Endothelial cell of umbilical vein (primary cell): Measurements from ENCODE around the gene SEC22C. TPM values are rescaled to one million over a fixed set of nuclear protein-coding genes. Genes with fewer than 3 reads are reported as not detected.

Experiments used
- BruUV-seq: library from RNA; stranded (reverse); fragments of 400-500 nt; replicated peaks from 2 replicates; lab custom pipeline; 2021; lab: Mats Ljungman, UMichigan
- CTCF ChIA-PET: fragments of 300-600, 350-600 bp; sonication (Branson Sonifier 250); formaldehyde crosslinking; loops from one replicate; lab custom pipeline; 2021; ENCODE audit warnings: antibody characterized with exemption, inconsistent platforms; lab: Charles Lee
- POLR2A ChIA-PET: fragments of 300-600, 350-600 bp; sonication (Branson Sonifier 250); formaldehyde crosslinking; loops from one replicate; lab custom pipeline; 2021; ENCODE audit warnings: antibody characterized with exemption, inconsistent platforms; lab: Charles Lee
- DNase-seq: peaks from one replicate; pipeline ENCODE4 v3.0.0-alpha.2; 2011; ENCODE audit warnings: low read depth, low spot score
- FAIRE-seq: peaks from 2 replicates; lab custom pipeline; 2011; peaks lifted over from hg19 to GRCh38; lab: Jason Lieb, UNC
- H2AFZ ChIP-seq: 2 replicates; pipeline ENCODE4 v1.6.0; 2012; ENCODE audit warnings: low read depth, low read length, control low read depth, inconsistent platforms
- H3K27ac ChIP-seq: 2 replicates; pipeline ENCODE4 v1.5.1; 2011; ENCODE audit warnings: low read depth, mild to moderate bottlenecking, control low read depth, low read length, moderate library complexity; ENCODE audit not compliant: insufficient read depth
- H3K27me3 ChIP-seq, 2 experiments: 2 replicates each; pipeline versions ENCODE4 v1.6.0 to v1.6.1; 2011; ENCODE audit warnings: low read length in 2 of 2, mixed read lengths in 1 of 2; ENCODE audit not compliant: control insufficient read depth in 2 of 2, insufficient read depth in 2 of 2
- H3K36me3 ChIP-seq, 2 experiments: 2 replicates in 1 of 2; 3 replicates in 1 of 2; pipeline ENCODE4 v1.5.1; 2011; ENCODE audit warnings: low read length in 2 of 2, mild to moderate bottlenecking in 1 of 2, moderate library complexity in 1 of 2; ENCODE audit not compliant: control insufficient read depth in 2 of 2, insufficient read depth in 2 of 2; ENCODE audit errors: extremely low read depth in 1 of 2
- H3K4me1 ChIP-seq: 3 replicates; pipeline ENCODE4 v1.5.1; 2011; ENCODE audit warnings: mild to moderate bottlenecking, low read length; ENCODE audit not compliant: control insufficient read depth, insufficient read depth; ENCODE audit errors: extremely low read depth
- H3K4me2 ChIP-seq: 2 replicates; pipeline ENCODE4 v1.6.1; 2011; ENCODE audit warnings: low read length, control low read depth, mixed read lengths; ENCODE audit not compliant: insufficient read depth
- H3K4me3 ChIP-seq, 3 experiments: fragments of 200-600 bp in 1 of 3; sonication (generic), shearing (Covaris generic) in 1 of 3; replicated peaks in 1 of 3; 2 replicates each; pipeline ENCODE4 v1.5.1; 2011 to 2016; ENCODE audit warnings: control low read depth in 3 of 3, low read length in 3 of 3, mild to moderate bottlenecking in 2 of 3, inconsistent platforms in 1 of 3, low read depth in 1 of 3, moderate library complexity in 1 of 3; ENCODE audit not compliant: insufficient read depth in 1 of 3
- H3K79me2 ChIP-seq: 2 replicates; pipeline ENCODE4 v1.6.0; 2012; ENCODE audit warnings: low read length, inconsistent platforms; ENCODE audit not compliant: control insufficient read depth, insufficient read depth
- H3K9ac ChIP-seq: replicated peaks from 2 replicates; pipeline ENCODE3; 2011; ENCODE audit warnings: low read length, control low read depth; ENCODE audit not compliant: insufficient read depth; ENCODE audit errors: extremely low read depth
- H3K9me1 ChIP-seq: replicated peaks from 3 replicates; pipeline ENCODE4 v1.6.0; 2011; ENCODE audit warnings: mild to moderate bottlenecking, low read length; ENCODE audit not compliant: control insufficient read depth, insufficient read depth; ENCODE audit errors: extremely low read depth
- H3K9me3 ChIP-seq: replicated peaks from 2 replicates; pipeline ENCODE4 v1.5.1; 2012; ENCODE audit warnings: low read length, inconsistent platforms; ENCODE audit not compliant: control insufficient read depth, insufficient read depth
- H4K20me1 ChIP-seq: replicated peaks from 2 replicates; pipeline ENCODE3; 2011; ENCODE audit warnings: mild to moderate bottlenecking, low read length; ENCODE audit not compliant: control insufficient read depth, insufficient read depth; ENCODE audit errors: extremely low read depth
- CTCF ChIP-seq, 2 donors: IDR thresholded peaks; 1 replicate in 1 of 2; 2 replicates in 1 of 2; pipeline ENCODE4 v1.5.1; 2011; ENCODE audit warnings: low read length in 2 of 2, mild to moderate bottlenecking in 2 of 2, moderate library complexity in 2 of 2, control low read depth in 1 of 2, inconsistent platforms in 1 of 2, low read depth in 1 of 2; ENCODE audit not compliant: insufficient read depth in 1 of 2; ENCODE audit errors: extremely low read depth in 1 of 2
- EZH2 ChIP-seq: IDR thresholded peaks from 2 replicates; pipeline ENCODE4 v1.6.1; 2012; ENCODE audit warnings: borderline replicate concordance, low read depth, mild to moderate bottlenecking, moderate library complexity, low read length, inconsistent platforms; ENCODE audit not compliant: severe bottlenecking
- FOS ChIP-seq: IDR thresholded peaks from 2 replicates; pipeline ENCODE4 v1.6.1; 2011; ENCODE audit warnings: mild to moderate bottlenecking, low read length, moderate library complexity, borderline replicate concordance; ENCODE audit not compliant: insufficient read depth
- GATA2 ChIP-seq: IDR thresholded peaks from 2 replicates; pipeline ENCODE4 v1.7.0; 2011; ENCODE audit warnings: low read depth, mild to moderate bottlenecking, moderate library complexity, mixed read lengths, low read length; ENCODE audit not compliant: insufficient read length, insufficient read depth
- JUN ChIP-seq: IDR thresholded peaks from 2 replicates; pipeline ENCODE4 v1.6.1; 2011; ENCODE audit warnings: borderline replicate concordance, low read depth; ENCODE audit not compliant: insufficient read length, insufficient read depth
- MAX ChIP-seq: IDR thresholded peaks from 2 replicates; pipeline ENCODE4 v1.6.1; 2011; ENCODE audit not compliant: insufficient read depth, insufficient read length
- MYC ChIP-seq: IDR thresholded peaks from one replicate; pipeline ENCODE4 v1.6.1; 2011; ENCODE audit warnings: mild to moderate bottlenecking, low read depth, low read length
- POLR2A ChIP-seq: IDR thresholded peaks from 2 replicates; pipeline ENCODE4 v1.6.1; 2012; ENCODE audit warnings: low read depth, mild to moderate bottlenecking, control low read depth, low read length
- POLR2AphosphoS5 ChIP-seq: IDR thresholded peaks from 2 replicates; pipeline ENCODE4 v1.6.1; 2012; ENCODE audit warnings: low read depth, mild to moderate bottlenecking, control low read depth, low read length, moderate library complexity; ENCODE audit not compliant: insufficient read depth
- dilution Hi-C: fragments of 300-500 bp; cut with MboI; formaldehyde crosslinking; loops from one replicate; pipeline ENCODE4 v1.15.0; 2019; ENCODE audit warnings: low sequenced_read_pairs; ENCODE audit not compliant: extremely low pct_ligation_motif_present
- intact Hi-C: fragments of 100-400 bp; cut with micrococcal nuclease; formaldehyde crosslinking; loops from one replicate; pipeline ENCODE4 v1.10.0; 2022
- polyA plus RNA-seq, 4 experiments: library from polyadenylated mRNA; depleted of rRNA in 3 of 4; stranded (reverse) in 3 of 4; unstranded in 1 of 4; fragments of >200 nt; gene quantifications; 2 replicates each; pipeline versions ENCODE4 v1.2.1 to v1.2.3, GENCODE V29; 2011 to 2012; ENCODE audit warnings: missing spikeins in 1 of 4
- total RNA-seq: library from RNA; stranded (reverse); gene quantifications from 2 replicates; pipeline ENCODE4 v1.2.3, GENCODE V29; 2021

Gene SEC22C
- total and polyA plus RNA-seq, 2 donors (not counting 3 experiments of a cell fraction or from before 2014, with no cell fraction given): 43.9 to 61.9 TPM

GRCh38 chr3:42593635-42594034 is 11.9 kb upstream of the SEC22C start:
- peaks cover 2 to 4% of the 10 kb centered on the region in 2 experiments for H3K36me3 ChIP-seq
- no TSS peak for BruUV-seq
- FAIRE-seq (no peak), DNase-seq (no peak)
- intact Hi-C loops: no loop called here
- TF ChIP-seq MAX (no peak), POLR2AphosphoS5 (no peak), FOS (no peak), CTCF (IDR thresholded peaks at IDR 0.05; ENCODE audit: extremely low read depth in 1 of 2, insufficient read depth in 1 of 2, low read depth in 1 of 2, low read length in 2 of 2) (no peak), EZH2 (no peak), MYC (no peak), POLR2A (no peak), GATA2 (no peak), JUN (no peak)
- H3K27ac ChIP-seq: no peak overlapping the region
- H3K4me3 ChIP-seq: no peak overlapping the region
- no peaks in the 10 kb centered on the region for H4K20me1 ChIP-seq
- peaks cover 28% of the 10 kb centered on the region for H3K79me2 ChIP-seq
- no peaks in the 10 kb centered on the region for H3K9me3 ChIP-seq
- no peaks in the 10 kb centered on the region for H3K9me1 ChIP-seq
- dilution Hi-C loops: no loop called here
- H3K4me2 ChIP-seq: no peak overlapping the region
- no peak overlapping the region for H2AFZ ChIP-seq
- no peak overlapping the region for H3K9ac ChIP-seq
- ChIA-PET POLR2A (interaction anchor here (0.5 kb wide), 1 partner anchor 24 kb away, joined by 4 read pairs; no protein-coding TSS in a partner anchor), CTCF (interaction anchor here (1.6 kb wide), 1 partner anchor 20 kb away, joined by 5 read pairs; no protein-coding TSS in a partner anchor)
- H3K27me3 ChIP-seq: no peaks in the 10 kb centered on the region
- H3K4me1 ChIP-seq: peaks cover 15% of the 10 kb centered on the region
